HG03565 (cell line): ENCODE results near the gene SLC19A1.
"Not testable (repeated sequence)": the region's sequence is repeated elsewhere in the genome, so short reads cannot be mapped to it uniquely, and the experiment has no call there.

Experiments used
- ATAC-seq: cut with Tn5 transposase; IDR thresholded peaks from one replicate; pipeline ENCODE4 v1.9.1; 2021; ENCODE audit warnings: mild to moderate bottlenecking, moderate library complexity; ENCODE audit not compliant: unreplicated experiment

SLC19A1 gene

GRCh38 chr21:45507888-45508508 lies 34.2 kb downstream of the SLC19A1 start:
- no peak for ATAC-seq

- no peak for ATAC-seq
These were observed 34.7 kb downstream of the SLC19A1 start for GRCh38 chr21:45507523-45507875.

DNA sequence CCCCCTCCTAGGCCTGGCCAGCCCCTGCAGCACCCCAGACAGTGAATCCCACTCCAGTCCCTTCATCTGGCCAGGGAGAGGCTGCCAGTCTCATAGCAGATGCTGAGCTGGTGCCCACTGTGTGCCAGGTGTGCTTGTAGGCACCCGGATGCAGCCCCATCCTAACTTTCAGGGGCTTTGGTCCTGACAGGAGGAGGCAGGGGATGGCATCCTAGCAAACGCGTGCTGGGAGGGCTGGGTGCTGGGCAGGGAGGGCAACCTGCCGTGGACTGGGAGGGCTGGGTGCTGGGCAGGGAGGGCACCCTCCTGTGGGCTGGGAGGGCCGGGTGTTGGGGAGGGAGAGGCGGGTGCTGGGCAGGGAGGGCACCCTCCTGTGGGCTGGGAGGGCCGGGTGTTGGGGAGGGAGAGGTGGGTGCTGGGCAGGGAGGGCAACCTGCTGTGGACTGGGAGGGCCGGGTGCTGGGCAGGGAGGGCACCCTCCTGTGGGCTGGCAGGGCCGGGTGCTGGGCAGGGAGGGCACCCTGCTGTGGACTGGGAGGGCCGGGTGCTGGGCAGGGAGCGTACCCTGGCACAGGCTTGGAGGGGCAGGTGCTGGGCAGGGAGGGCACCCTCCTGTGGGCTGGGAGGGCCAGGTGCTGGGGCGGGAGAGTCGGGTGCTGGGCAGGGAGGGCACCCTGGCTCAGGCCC lies 35.3 kb downstream of the SLC19A1 start:
- no peak for ATAC-seq

GRCh38 chr21:45506241-45506817 lies 35.9 kb downstream of the SLC19A1 start:
- ATAC-seq = no peak

- no peak for ATAC-seq
These were observed 36.7 kb downstream of the SLC19A1 start for GRCh38 chr21:45505416-45506021.

DNA sequence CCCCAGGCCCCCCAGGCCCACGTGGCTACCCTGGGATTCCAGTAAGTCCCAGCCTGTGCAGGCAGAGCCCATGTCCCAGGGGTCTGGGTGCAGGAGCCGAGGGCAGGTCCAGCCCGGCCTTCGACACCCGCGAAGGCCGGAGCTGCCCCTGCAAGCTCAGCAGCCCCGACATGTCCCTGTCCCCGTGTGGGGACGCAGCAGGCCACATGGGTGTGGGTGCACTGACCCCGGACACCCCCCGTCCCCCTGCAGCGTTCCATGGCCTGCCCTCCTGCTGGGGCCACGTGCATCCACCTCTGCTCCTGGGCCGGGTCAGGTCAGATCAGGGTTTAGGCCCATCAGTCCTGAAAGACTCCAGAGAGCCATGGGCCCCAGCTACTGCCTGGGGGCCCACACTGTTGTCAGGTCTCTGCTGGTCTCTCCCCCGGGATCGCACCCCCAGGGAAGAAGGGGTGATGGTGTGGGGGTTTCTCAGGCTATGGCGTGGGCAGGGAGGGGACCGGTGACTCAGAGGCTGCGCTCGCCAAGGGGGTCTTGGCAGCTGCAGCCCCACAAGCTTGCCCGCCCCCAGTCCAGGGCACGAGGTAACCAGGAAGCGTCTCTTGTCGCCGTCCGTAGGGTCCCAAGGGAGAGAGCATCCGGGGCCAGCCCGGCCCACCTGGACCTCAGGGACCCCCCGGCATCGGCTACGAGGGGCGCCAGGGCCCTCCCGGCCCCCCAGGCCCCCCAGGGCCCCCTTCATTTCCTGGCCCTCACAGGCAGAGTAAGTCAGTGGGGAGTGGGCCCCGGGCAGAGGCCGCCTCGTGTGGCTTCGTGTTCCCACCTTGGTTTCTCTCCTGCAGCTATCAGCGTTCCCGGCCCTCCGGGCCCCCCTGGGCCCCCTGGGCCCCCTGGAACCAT lies 37.5 kb downstream of the SLC19A1 start:
- ATAC-seq = no peak

DNA sequence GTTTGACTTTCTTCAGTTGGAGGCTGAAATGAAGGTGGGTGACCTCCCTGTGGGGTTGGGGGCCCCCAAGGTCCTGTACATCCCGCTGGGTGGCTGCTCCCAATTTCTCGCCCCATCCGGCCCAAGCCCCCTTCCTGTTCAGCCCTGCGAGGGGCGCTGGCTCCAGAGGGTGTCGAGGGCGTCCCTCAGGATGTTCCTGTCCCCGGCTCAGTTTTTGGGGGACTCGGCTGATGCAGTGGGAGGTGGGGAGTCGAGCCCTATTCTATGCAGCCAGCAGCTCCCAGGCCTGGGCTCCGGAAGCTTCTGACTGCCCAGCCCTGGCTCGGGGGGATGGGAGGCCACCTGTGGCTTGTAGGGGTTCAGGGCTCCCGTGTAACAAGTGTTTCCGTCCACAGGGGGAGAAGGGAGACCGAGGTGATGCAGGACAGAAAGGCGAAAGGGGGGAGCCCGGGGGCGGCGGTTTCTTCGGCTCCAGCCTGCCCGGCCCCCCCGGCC lies 38.2 kb downstream of the SLC19A1 start:
- ATAC-seq = no peak

- not testable (repeated sequence) for ATAC-seq
These were observed 39.0 kb downstream of the SLC19A1 start for GRCh38 chr21:45503226-45503625.

- ATAC-seq = no peak
These were observed 39.6 kb downstream of the SLC19A1 start for GRCh38 chr21:45502600-45502999.

DNA sequence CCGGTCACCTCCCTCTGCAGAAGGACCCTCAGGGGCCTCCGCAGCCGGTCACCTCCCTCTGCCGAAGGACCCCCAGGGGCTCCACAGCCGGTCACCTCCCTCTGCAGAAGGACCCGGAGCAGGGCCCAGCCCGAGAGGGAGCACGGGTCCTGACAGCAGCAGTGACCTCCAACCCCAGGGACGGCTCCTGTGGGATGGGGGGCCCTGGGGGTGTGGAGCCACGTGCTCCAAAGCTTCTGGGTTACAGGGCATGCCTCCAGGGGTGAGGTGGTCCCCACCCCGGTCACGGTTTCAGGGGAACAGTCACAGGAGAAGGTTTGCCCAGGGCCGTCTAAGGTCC lies 40.3 kb downstream of the SLC19A1 start:
- no peak for ATAC-seq

DNA sequence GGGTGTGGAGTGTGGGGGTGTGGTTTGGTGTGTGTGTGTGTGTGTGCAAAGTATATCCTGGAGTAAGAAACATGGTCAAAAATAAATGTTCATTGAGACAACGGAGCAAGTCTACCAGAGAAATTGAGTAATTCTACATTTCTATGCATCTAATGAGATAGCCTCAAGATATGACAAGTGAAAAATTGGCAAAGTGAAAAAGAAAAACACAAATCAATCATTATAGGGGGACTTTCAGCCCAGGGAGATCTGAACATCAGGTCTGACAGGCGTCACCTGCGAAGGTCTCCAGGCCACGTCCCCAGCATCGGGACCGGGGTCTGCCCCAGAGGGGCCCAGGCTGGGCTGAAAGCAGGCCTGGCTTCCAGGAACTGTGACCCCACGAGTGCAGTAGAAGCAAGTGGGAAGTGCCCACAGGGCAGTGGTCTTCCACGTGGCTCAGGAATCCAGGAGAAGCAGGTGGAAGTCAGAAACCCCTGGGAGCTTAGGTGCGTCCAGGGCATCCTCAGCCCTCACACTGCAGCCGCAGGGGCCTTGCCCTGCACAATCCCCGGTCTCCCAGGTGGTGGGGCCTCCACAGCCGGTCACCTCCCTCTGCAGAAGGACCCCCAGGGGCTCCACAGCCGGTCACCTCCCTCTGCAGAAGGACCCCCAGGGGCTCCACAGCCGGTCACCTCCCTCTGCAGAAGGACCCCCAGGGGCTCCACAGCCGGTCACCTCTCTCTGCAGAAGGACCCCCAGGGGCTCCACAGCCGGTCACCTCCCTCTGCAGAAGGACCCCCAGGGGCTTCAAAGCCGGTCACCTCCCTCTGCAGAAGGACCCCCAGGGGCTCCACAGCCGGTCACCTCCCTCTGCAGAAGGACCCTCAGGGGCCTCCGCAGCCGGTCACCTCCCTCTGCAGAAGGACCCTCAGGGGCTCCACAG lies 40.9 kb downstream of the SLC19A1 start:
- ATAC-seq = not testable (repeated sequence)

- ATAC-seq = no peak
These were observed 42.2 kb downstream of the SLC19A1 start for GRCh38 chr21:45499970-45500577.

DNA sequence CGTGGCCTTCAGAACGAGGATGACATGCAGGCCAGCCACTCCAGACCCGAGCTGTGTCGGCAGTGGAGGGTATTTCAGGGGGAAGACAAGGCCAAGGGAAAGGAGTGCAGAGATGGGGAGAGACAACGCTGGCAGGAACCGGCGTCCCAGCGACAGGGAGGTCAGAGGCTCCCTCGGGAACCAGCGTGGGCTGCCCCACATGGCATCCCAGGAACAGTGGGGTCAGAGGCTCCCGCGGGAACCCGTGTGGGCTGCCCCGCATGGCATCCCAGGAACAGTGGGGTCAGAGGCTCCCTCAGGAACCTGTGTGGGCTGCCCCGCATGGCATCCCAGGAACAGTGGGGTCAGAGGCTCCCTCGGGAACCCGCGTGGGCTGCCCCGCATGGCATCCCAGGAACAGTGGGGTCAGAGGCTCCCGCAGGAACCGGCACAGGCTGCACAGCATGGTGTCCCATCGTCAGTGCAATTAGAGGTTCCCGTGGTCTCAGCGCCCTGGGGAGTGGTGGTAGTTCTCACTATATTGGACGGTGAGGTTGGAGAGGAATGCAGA lies 43.0 kb downstream of the SLC19A1 start:
- ATAC-seq = no peak

- no peak for ATAC-seq
These were observed 43.6 kb downstream of the SLC19A1 start for GRCh38 chr21:45498646-45499000.

DNA sequence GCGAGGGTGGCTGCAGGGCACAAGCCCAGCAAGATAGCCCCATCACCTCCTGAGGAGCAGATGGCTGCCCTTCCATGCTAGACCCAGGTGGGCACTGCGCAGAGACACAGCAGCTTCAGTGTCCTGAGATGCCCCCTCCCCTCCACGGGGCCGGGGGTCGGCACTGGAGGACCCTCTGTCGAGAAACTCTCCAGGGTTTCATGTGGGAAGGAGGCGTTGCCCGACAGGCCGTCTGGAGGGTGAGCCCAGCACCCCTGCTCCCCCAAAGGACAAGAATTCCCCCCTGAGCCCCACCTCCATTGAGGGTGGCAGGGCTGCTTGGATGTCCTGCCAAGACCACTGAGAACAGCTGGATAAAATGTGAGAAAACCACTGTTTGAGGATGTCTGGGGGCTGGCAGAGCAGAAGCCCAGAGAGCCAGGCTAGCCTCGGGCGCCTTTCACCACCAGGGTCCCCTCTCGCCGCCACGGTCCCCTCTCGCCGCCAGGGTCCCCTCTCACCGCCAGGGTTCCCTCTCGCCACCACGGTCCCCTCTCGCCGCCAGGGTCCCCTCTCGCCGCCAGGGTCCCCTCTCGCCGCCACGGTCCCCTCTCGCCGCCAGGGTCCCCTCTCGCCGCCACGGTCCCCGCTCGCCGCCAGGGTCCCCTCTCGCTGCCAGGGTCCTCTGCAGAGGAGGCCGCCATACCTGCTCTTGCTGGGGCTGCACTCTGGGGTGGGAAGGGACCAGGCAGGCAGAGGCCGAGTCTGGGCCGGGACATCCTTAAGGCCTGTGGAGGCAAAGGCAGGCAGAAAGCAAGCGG lies 44.2 kb downstream of the SLC19A1 start:
- ATAC-seq = no peak

DNA sequence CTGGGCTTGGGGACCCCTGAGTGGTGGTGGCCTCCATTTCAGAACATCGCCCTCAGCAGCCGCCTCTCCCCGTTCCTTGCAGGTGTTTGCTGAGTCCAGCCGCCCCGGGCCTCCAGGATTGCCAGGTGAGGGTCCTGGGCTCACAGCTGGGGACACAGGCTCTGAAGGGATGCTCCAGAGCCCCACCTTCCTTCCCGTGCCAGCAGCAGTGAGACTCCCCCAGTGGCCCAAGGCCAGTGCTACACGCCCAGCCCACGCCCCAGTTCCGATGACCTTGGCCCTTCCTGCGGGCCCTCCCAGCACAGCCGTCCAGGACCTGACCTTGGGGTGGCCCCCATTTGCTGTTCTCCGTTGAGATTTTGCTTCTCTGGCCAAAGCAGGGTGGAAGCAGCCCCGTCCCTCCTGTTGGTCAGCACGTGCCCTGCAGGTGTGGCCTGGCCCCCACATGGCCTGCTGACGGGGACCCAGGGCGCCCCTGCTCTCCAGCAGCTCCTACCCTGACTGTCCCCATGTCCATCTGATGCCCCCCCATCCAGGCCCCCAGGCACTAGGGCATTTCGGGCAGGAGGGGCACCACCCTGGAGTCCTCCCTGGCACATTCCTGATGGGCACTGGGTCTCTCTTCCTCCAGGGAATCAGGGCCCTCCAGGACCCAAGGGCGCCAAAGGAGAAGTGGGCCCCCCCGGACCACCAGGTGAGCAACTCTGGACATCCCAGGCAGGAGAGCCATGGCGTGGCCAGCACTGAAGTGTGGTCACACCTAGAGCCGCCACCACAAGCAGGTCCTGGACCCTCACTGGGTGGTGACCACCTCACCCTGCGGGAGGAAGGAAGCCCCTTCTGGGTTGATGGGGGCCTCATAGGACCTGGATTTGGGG lies 45.0 kb downstream of the SLC19A1 start:
- ATAC-seq = no peak

- no peak for ATAC-seq
These were observed 45.9 kb downstream of the SLC19A1 start for GRCh38 chr21:45496151-45496967.
